HepG2 (cell line): ENCODE measurements around the gene PARP15. TPM values are rescaled to one million over a fixed set of nuclear protein-coding genes. Genes with fewer than 3 reads are reported as not detected.

ENCODE experiments used
- ATAC-seq: fragments of 200-7000 bp; cut with Tn5 transposase; 3 replicates; pipeline ENCODE4 v1.9.1; 2020; ENCODE audit warnings: mild to moderate bottlenecking, moderate library complexity
- BruUV-seq: library from RNA; stranded (reverse); fragments of 400-500 nt; replicated peaks from 2 replicates; lab custom pipeline; 2021; lab: Mats Ljungman, UMichigan
- CTCF ChIA-PET: fragments of 300-600 bp; formaldehyde crosslinking; extraction: SDS; loops from one replicate; lab custom pipeline; 2021; ENCODE audit warnings: low total read pairs, inconsistent platforms, low intra/inter-chr PET ratio; lab: Yijun Ruan, JAX
- POLR2A ChIA-PET: fragments of 350-600 bp; sonication (Branson Sonifier 250); formaldehyde crosslinking; loops from one replicate; lab custom pipeline; 2020; ENCODE audit warnings: antibody characterized with exemption, inconsistent platforms; lab: Yijun Ruan, JAX
- DNase-seq: peaks from one replicate; pipeline ENCODE4 v3.0.0-alpha.2; 2015; ENCODE audit warnings: low spot score
- FAIRE-seq: peaks from 3 replicates; lab custom pipeline; 2011; peaks lifted over from hg19 to GRCh38; lab: Jason Lieb, UNC
- H2AFZ ChIP-seq: one replicate; pipeline ENCODE4 v1.6.1; 2011; ENCODE audit warnings: low read length, inconsistent platforms
- H3K27ac ChIP-seq: fragments of 300-600 bp; 3 replicates; pipeline ENCODE4 v1.8.0; 2011; ENCODE audit warnings: mixed run types, mild to moderate bottlenecking, mixed read lengths, low read length, inconsistent platforms; ENCODE audit not compliant: insufficient read depth; ENCODE audit errors: extremely low read length
- H3K27me3 ChIP-seq, 2 experiments: fragments of 200-600 bp in 1 of 2; 2 replicates in 1 of 2; 3 replicates in 1 of 2; pipeline versions ENCODE4 v1.6.0 to v1.8.0; 2011; ENCODE audit warnings: low read length in 2 of 2, mild to moderate bottlenecking in 2 of 2, moderate library complexity in 2 of 2, inconsistent platforms in 1 of 2; ENCODE audit not compliant: insufficient read depth in 2 of 2, control insufficient read depth in 1 of 2
- H3K36me3 ChIP-seq, 2 experiments: fragments of 200-600 bp in 1 of 2; replicated peaks in 1 of 2; 2 replicates in 1 of 2; 3 replicates in 1 of 2; pipeline versions ENCODE4 v1.5.1 to v1.8.0; 2011; ENCODE audit warnings: low read length in 2 of 2, inconsistent platforms in 1 of 2; ENCODE audit not compliant: insufficient read depth in 2 of 2, control insufficient read depth in 1 of 2
- H3K4me1 ChIP-seq: 2 replicates; pipeline ENCODE4 v1.5.1; 2012; ENCODE audit warnings: low read length, inconsistent platforms; ENCODE audit not compliant: insufficient read depth
- H3K4me2 ChIP-seq: 2 replicates; pipeline ENCODE4 v1.6.0; 2011; ENCODE audit warnings: low read depth, low read length, inconsistent platforms
- H3K4me3 ChIP-seq, 3 experiments: fragments of 200-600 bp in 1 of 3; sonication (generic), shearing (Covaris generic) in 1 of 3; replicated peaks in 1 of 3; 2 replicates each; pipeline ENCODE4 v1.5.1; 2011 to 2016; ENCODE audit warnings: low read length in 3 of 3, inconsistent platforms in 2 of 3, low read depth in 2 of 3, mild to moderate bottlenecking in 2 of 3, control low read depth in 1 of 3, mixed read lengths in 1 of 3; ENCODE audit not compliant: insufficient read depth in 1 of 3
- H3K79me2 ChIP-seq: one replicate; pipeline ENCODE4 v1.6.1; 2011; ENCODE audit warnings: low read length, inconsistent platforms; ENCODE audit not compliant: insufficient read depth
- H3K9ac ChIP-seq: 2 replicates; pipeline ENCODE4 v1.6.0; 2011; ENCODE audit warnings: mild to moderate bottlenecking, low read depth, low read length, inconsistent platforms; ENCODE audit not compliant: insufficient read depth
- H3K9me3 ChIP-seq: 2 replicates; pipeline ENCODE4 v1.5.1; 2012; ENCODE audit warnings: mild to moderate bottlenecking, low read length
- H4K20me1 ChIP-seq: 2 replicates; pipeline ENCODE4 v1.6.0; 2011; ENCODE audit warnings: inconsistent platforms, mild to moderate bottlenecking, low read length, moderate library complexity; ENCODE audit not compliant: insufficient read depth
- HNRNPH1 ChIP-seq: fragments of 200-400 bp; formaldehyde crosslinking; optimal IDR thresholded peaks from 2 replicates; pipeline ENCODE3; 2017; ENCODE audit warnings: mild to moderate bottlenecking, low read depth, low read length
- SOX13 ChIP-seq, 3 experiments: fragments of 450-650 bp in 1 of 3; sonication (generic) in 1 of 3; formaldehyde crosslinking in 1 of 3; IDR thresholded peaks in 2 of 3; conservative IDR thresholded peaks in 1 of 3; 2 replicates each; pipeline versions ENCODE4 v1.5.0 to v1.6.1; 2016 to 2020; ENCODE audit warnings: antibody characterized with exemption in 1 of 3, mild to moderate bottlenecking in 1 of 3, missing compliant biosample characterization in 1 of 3, missing genetic modification reagents in 1 of 3, moderate library complexity in 1 of 3
- ZNF792 ChIP-seq: IDR thresholded peaks from 2 replicates; pipeline ENCODE4 v1.6.1; 2016
- ZSCAN9 ChIP-seq: IDR thresholded peaks from 2 replicates; pipeline ENCODE4 v1.6.1; 2016; ENCODE audit warnings: borderline replicate concordance
- WGBS: methylation state at CpG from one replicate; pipeline ENCODE4 v1.1.6; 2017; ENCODE audit warnings: low lambda C conversion rate; 5-methylcytosine and 5-hydroxymethylcytosine counted together
- in situ Hi-C: cut with HindIII; loops from 2 replicates; pipeline ENCODE4 v1.10.0; 2017; ENCODE audit warnings: low pct_unique_long_range_greater_than_20kb; ENCODE audit not compliant: extremely low pct_ligation_motif_present
- intact Hi-C: fragments of 100-400 bp; cut with micrococcal nuclease; formaldehyde crosslinking; loops from one replicate; pipeline ENCODE4 v1.10.0; 2022; ENCODE audit not compliant: unreplicated experiment
- polyA plus RNA-seq, 8 experiments: library from polyadenylated mRNA; depleted of rRNA in 3 of 8; stranded (reverse) in 7 of 8; unstranded in 1 of 8; fragments of >200 nt; fragmentation: Illumina TruSeq in 4 of 8; extraction: Trizol in 4 of 8; gene quantifications; 2 replicates each; pipeline versions ENCODE4 v1.2.1 to v1.2.3, GENCODE V29; 2011 to 2016; ENCODE audit warnings: low read depth in 4 of 8, missing spikeins in 1 of 8, mixed read lengths in 1 of 8; ENCODE audit not compliant: insufficient read depth in 1 of 8
- total RNA-seq, 5 experiments: library from RNA; depleted of rRNA; stranded (reverse); fragments of >200 nt; fragmentation: Illumina TruSeq; extraction: Trizol; gene quantifications; 2 replicates each; pipeline ENCODE4 v1.2.3, GENCODE V29; 2016; ENCODE audit warnings: low read depth in 1 of 5
- TF ChIP-seq, protein P1 (sequence below): sonication (generic); formaldehyde crosslinking; IDR thresholded peaks from 2 replicates; pipeline ENCODE4 v1.4.0; 2020; ENCODE audit warnings: mild to moderate bottlenecking, missing genetic modification reagents, borderline replicate concordance

PARP15 gene
- total and polyA plus RNA-seq, 2 of the 13 experiments (the other 11 are each of a cell fraction or from before 2014, with no cell fraction given): 0.02 TPM; not detected in 1

DNA sequence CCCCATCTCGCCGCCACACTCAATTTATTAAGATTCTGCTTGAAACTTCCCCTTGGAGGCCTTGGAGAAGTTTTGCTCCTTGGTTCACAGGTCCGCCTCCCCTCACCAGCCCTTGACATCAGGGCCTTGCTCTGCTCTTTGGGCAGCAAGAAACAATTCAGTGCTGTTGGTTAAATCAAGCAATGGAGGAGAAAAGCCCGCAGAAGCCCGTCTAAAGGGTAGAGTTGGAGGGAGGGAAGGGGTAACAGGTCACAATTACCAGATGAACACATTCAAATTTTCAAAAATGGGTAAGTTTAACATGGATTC lies 13.8 kb upstream of the PARP15 start:
- TF ChIP-seq, protein P1, sequence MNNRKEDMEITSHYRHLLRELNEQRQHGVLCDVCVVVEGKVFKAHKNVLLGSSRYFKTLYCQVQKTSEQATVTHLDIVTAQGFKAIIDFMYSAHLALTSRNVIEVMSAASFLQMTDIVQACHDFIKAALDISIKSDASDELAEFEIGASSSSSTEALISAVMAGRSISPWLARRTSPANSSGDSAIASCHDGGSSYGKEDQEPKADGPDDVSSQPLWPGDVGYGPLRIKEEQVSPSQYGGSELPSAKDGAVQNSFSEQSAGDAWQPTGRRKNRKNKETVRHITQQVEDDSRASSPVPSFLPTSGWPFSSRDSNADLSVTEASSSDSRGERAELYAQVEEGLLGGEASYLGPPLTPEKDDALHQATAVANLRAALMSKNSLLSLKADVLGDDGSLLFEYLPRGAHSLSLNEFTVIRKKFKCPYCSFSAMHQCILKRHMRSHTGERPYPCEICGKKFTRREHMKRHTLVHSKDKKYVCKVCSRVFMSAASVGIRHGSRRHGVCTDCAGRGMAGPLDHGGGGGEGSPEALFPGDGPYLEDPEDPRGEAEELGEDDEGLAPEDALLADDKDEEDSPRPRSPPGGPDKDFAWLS: no peak
- no peak for TF ChIP-seq SOX13 (IDR thresholded peaks at IDR 0.05)
- TF ChIP-seq SOX13 (CRISPR knock-in tag; conservative IDR thresholded peaks at IDR 0.05 in 1 of 2, IDR thresholded peaks at IDR 0.05 in 1 of 2): no peak
- TF ChIP-seq HNRNPH1: no peak
- 0 out of 2 replicates have a peak, but pooled peaks have one; percentile 14 for TF ChIP-seq ZSCAN9
- TF ChIP-seq ZNF792 (CRISPR knock-in tag): 0 out of 2 replicates have a peak, but pooled peaks have one; percentile 4
- TF ChIP-seq, all 625 proteins: peak for 2
- no peaks in the 10 kb centered on the region for H3K27me3 ChIP-seq
- peak overlapping the region; percentile 77 for H3K9ac ChIP-seq
- no TSS peak for BruUV-seq
- in situ Hi-C loops: no loop called here
- peak overlapping the region; percentile 78 for H3K27ac ChIP-seq
- no peak for FAIRE-seq
- peak; percentile 23 for ATAC-seq
- 49% methylated on average over 5 of the region's 5 CpGs for WGBS
- peak overlapping the region; percentile 78 to 82 (median 81) for H3K4me3 ChIP-seq
- intact Hi-C loops: loop anchor here (1.0 kb wide), 1 partner anchor 116 kb away; no protein-coding TSS in a partner anchor
- H3K36me3 ChIP-seq: peaks cover 4 to 13% of the 10 kb centered on the region in 2 experiments; a peak in 4 of 5 replicates
- no peaks in the 10 kb centered on the region for H4K20me1 ChIP-seq
- peaks cover 2% of the 10 kb centered on the region for H3K79me2 ChIP-seq
- H3K9me3 ChIP-seq: no peaks in the 10 kb centered on the region
- H3K4me2 ChIP-seq: peak overlapping the region; percentile 85
- CTCF ChIA-PET: no interaction called here
- POLR2A ChIA-PET: interaction anchor here (1.0 to 1.5 kb wide), 5 partner anchors 49 to 148 kb away, joined by 4 to 12 read pairs (median 6); partner anchors contain the start of genes KPNA1 and WDR5B
- no peak for DNase-seq
- peaks cover 20% of the 10 kb centered on the region for H3K4me1 ChIP-seq
- H2AFZ ChIP-seq: no peak overlapping the region
